SK-N-MC (cell line): ENCODE results near the gene HBA2.

Experiments used
- EZH2 ChIP-seq: fragments of 200-600 bp; sonication (generic); IDR thresholded peaks from one replicate; pipeline ENCODE4 v1.6.1; 2017; ENCODE audit warnings: antibody characterized with exemption
- FOXP2 ChIP-seq: optimal IDR thresholded peaks from 2 replicates; pipeline ENCODE3; 2011; ENCODE audit warnings: mild to moderate bottlenecking, moderate library complexity; ENCODE audit not compliant: insufficient read depth; ENCODE audit errors: extremely low read length, control extremely low read depth
- POLR2AphosphoS5 ChIP-seq: IDR thresholded peaks from 2 replicates; pipeline ENCODE4 v1.6.1; 2012; ENCODE audit warnings: mild to moderate bottlenecking, low read depth, low read length, borderline replicate concordance

DNA sequence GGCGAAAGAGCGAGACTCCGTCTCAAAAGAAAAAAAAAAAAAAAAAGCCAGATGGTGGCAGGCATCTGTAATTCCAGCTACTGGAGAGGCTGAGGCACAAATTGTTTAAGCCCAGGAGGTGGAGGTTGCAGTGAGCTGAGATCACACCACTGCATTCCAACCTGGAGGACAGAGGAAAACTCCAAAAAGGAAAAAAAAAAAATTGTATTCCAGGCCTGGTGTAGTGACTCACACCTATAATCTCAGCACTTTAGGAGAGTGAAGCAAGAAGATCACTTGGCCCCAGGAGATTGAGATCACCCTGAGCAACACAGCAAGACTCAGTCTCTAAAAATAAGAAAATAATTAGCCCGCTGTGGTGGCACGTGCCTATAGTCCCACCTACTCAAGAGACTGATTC, 27.7 kb downstream of the HBA2 start:
- TF ChIP-seq POLR2AphosphoS5 (no peak), EZH2 (no peak), FOXP2 (no peak)
